NB4 (cell line): Measurements from ENCODE around the gene CLTCL1.
A peak's percentile ranks its signal among the peaks of the same experiment; 100 is the strongest.

Experiments used
- DNase-seq: peaks from one replicate; pipeline ENCODE4 v3.0.0; 2010; ENCODE audit warnings: low read depth
- H3K4me3 ChIP-seq: one replicate; pipeline ENCODE4 v1.5.1; 2011; ENCODE audit warnings: mild to moderate bottlenecking, low read depth, low read length, moderate library complexity
- CTCF ChIP-seq: IDR thresholded peaks from one replicate; pipeline ENCODE4 v1.5.1; 2012; ENCODE audit warnings: low read depth, low read length
- MAX ChIP-seq: IDR thresholded peaks from 2 replicates; pipeline ENCODE4 v1.6.1; 2011; ENCODE audit warnings: low read depth, low read length
- MYC ChIP-seq: IDR thresholded peaks from 2 replicates; pipeline ENCODE4 v1.6.1; 2011; ENCODE audit warnings: low read depth, low read length
- POLR2A ChIP-seq: IDR thresholded peaks from 2 replicates; pipeline ENCODE4 v1.6.1; 2011; ENCODE audit warnings: mild to moderate bottlenecking; ENCODE audit not compliant: insufficient read length; ENCODE audit errors: extremely low read depth

The CLTCL1 gene

GRCh38 chr22:19143212-19143611, 148.3 kb downstream of the CLTCL1 start:
- no peak for DNase-seq
- peak overlapping the region; percentile 81 for H3K4me3 ChIP-seq
- TF ChIP-seq CTCF (no peak), POLR2A (no peak), MYC (no peak), MAX (no peak)

- no peak for DNase-seq
- TF ChIP-seq POLR2A = no peak
- TF ChIP-seq MAX = no peak
- TF ChIP-seq CTCF = no peak
- no peak for TF ChIP-seq MYC
- no peak overlapping the region for H3K4me3 ChIP-seq
Measured at GRCh38 chr22:19142394-19142793, 149.1 kb downstream of the CLTCL1 start.

- no peak overlapping the region for H3K4me3 ChIP-seq
- no peak for DNase-seq
- TF ChIP-seq MYC = no peak
Measured at GRCh38 chr22:19139974-19140373, 151.5 kb downstream of the CLTCL1 start.

- no peak for DNase-seq
- H3K4me3 ChIP-seq = no peak overlapping the region
- TF ChIP-seq MYC = no peak
- TF ChIP-seq MAX = no peak
- TF ChIP-seq POLR2A = no peak
- TF ChIP-seq CTCF = no peak
Measured at GRCh38 chr22:19139001-19139356, 152.5 kb downstream of the CLTCL1 start.

GRCh38 chr22:19138217-19139000, 153.1 kb downstream of the CLTCL1 start:
- no peak overlapping the region for H3K4me3 ChIP-seq
- DNase-seq = no peak
- TF ChIP-seq POLR2A (no peak), MAX (no peak), CTCF (no peak), MYC (no peak)

GRCh38 chr22:19137384-19138216, 153.9 kb downstream of the CLTCL1 start:
- DNase-seq = no peak
- TF ChIP-seq MYC = no peak
- no peak for TF ChIP-seq MAX
- no peak for TF ChIP-seq CTCF
- no peak for TF ChIP-seq POLR2A
- H3K4me3 ChIP-seq = no peak overlapping the region
